Stimulated activated naive CD8-positive, alpha-beta T cell treated with anti-CD3 and anti-CD28 coated beads, Interleukin-15, amount 100 ng/mL, for 72 hours (primary cell): ENCODE measurements around the gene MIER3.

Experiments
- ATAC-seq: fragments of 150-1000 bp; cut with Tn5 transposase; 2 replicates; pipeline ENCODE4 v1.10.0; 2021; ENCODE audit warnings: mild to moderate bottlenecking, moderate library complexity
- DNase-seq, 2 donors: peaks; one replicate each; pipeline ENCODE4 v3.0.0; 2021 to 2022
- H3K27ac Mint-ChIP-seq, 2 donors: one replicate each; pipeline ENCODE4 v1.8.0; 2022; ENCODE audit warnings: mild to moderate bottlenecking in 2 of 2, mixed read lengths in 2 of 2, moderate library complexity in 2 of 2
- H3K27me3 Mint-ChIP-seq: one replicate; pipeline ENCODE4 v1.8.0; 2022; ENCODE audit warnings: mixed read lengths
- H3K4me1 Mint-ChIP-seq: one replicate; pipeline ENCODE4 v1.8.0; 2022; ENCODE audit warnings: mild to moderate bottlenecking, mixed read lengths
- H3K4me3 Mint-ChIP-seq, 2 donors: one replicate each; pipeline ENCODE4 v1.8.0; 2022; ENCODE audit warnings: mild to moderate bottlenecking in 2 of 2, mixed read lengths in 2 of 2, moderate library complexity in 1 of 2
- H3K9me3 Mint-ChIP-seq, 2 donors: one replicate each; pipeline ENCODE4 v1.8.0; 2022; ENCODE audit warnings: mixed read lengths in 2 of 2

Gene MIER3

DNA sequence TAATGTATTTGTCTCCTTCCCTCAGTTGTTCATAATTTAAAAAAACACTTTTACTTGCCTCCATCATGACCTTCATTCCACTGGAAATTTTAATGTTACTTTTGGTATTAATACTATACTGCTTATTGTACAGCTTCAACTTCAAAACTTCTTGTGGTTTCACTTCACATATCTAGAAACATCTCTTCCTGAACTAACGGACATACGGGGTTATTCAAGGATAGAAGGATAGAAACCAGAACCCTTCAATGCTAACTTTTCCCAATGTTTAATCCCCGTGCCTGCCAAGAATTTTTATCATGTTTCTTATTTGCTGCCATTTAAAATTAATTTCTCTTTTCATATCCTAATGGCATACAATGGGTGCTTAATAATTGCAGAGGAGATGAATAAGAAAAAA is 78.9 kb downstream of the MIER3 start:
- no peak overlapping the region for H3K4me3 Mint-ChIP-seq
- ATAC-seq (no peak), DNase-seq (no peak)
- peak overlapping the region in 1 of 2 donors; percentile 24 for H3K27ac Mint-ChIP-seq
- H3K27me3 Mint-ChIP-seq, result no peaks in the 10 kb centered on the region
- no peaks in the 10 kb centered on the region for H3K9me3 Mint-ChIP-seq
- H3K4me1 Mint-ChIP-seq, result peaks cover 14% of the 10 kb centered on the region

GRCh38 chr5:56871777-56872176 is 80.1 kb downstream of the MIER3 start:
- H3K9me3 Mint-ChIP-seq, result no peaks in the 10 kb centered on the region
- ATAC-seq, result no peak
- no peak for DNase-seq
- H3K4me3 Mint-ChIP-seq, result no peak overlapping the region
- H3K27ac Mint-ChIP-seq, result no peak overlapping the region
- peaks cover 14% of the 10 kb centered on the region for H3K4me1 Mint-ChIP-seq
- H3K27me3 Mint-ChIP-seq, result no peaks in the 10 kb centered on the region
